AG10803 (cell line): Measurements from ENCODE around the gene ZBED2.

Experiments used
- DNase-seq: peaks from one replicate; pipeline ENCODE4 v3.0.0; 2010; ENCODE audit warnings: low read depth
- H3K4me3 ChIP-seq: 2 replicates; pipeline ENCODE4 v1.5.1; 2011; ENCODE audit warnings: mild to moderate bottlenecking, low read length, control low read depth
- CTCF ChIP-seq: conservative IDR thresholded peaks from 2 replicates; pipeline ENCODE4 v1.5.1; 2011; ENCODE audit warnings: mild to moderate bottlenecking, low read length, control low read depth, inconsistent platforms

ZBED2 gene

GRCh38 chr3:111577798-111578685, 17.1 kb downstream of the ZBED2 start:
- TF ChIP-seq CTCF = peak; percentile 78
- H3K4me3 ChIP-seq = no peak overlapping the region
- DNase-seq = peak; percentile 78

- no peak for TF ChIP-seq CTCF
- DNase-seq = no peak
- no peak overlapping the region for H3K4me3 ChIP-seq
Measured at GRCh38 chr3:111577113-111577512, 18.0 kb downstream of the ZBED2 start.

GRCh38 chr3:111571907-111572460, 23.2 kb downstream of the ZBED2 start:
- H3K4me3 ChIP-seq = no peak overlapping the region
- DNase-seq = no peak
- no peak for TF ChIP-seq CTCF

- no peak for DNase-seq
- no peak overlapping the region for H3K4me3 ChIP-seq
- no peak for TF ChIP-seq CTCF
Measured at GRCh38 chr3:111571282-111571681, 23.9 kb downstream of the ZBED2 start.

GRCh38 chr3:111570404-111571030, 24.6 kb downstream of the ZBED2 start:
- no peak for DNase-seq
- no peak overlapping the region for H3K4me3 ChIP-seq
- no peak for TF ChIP-seq CTCF

GRCh38 chr3:111568911-111569310, 26.2 kb downstream of the ZBED2 start:
- no peak for DNase-seq
- no peak overlapping the region for H3K4me3 ChIP-seq
- TF ChIP-seq CTCF = no peak
